PC-9 (cell line): ENCODE measurements around the gene ITIH3. TPM values are rescaled to one million over a fixed set of nuclear protein-coding genes. Genes with fewer than 3 reads are reported as not detected.

Source experiments
- BruUV-seq: library from RNA; stranded (reverse); fragments of 400-500 nt; replicated peaks from 2 replicates; lab custom pipeline; 2021; lab: Mats Ljungman, UMichigan
- CTCF ChIA-PET: fragments of 300-600 bp; sonication (Branson Sonifier 250); formaldehyde crosslinking; loops from one replicate; lab custom pipeline; 2022; ENCODE audit warnings: antibody characterized with exemption; lab: Charles Lee
- POLR2A ChIA-PET: fragments of 300-600 bp; sonication (Branson Sonifier 250); formaldehyde crosslinking; loops from one replicate; lab custom pipeline; 2022; ENCODE audit warnings: antibody characterized with exemption; ENCODE audit not compliant: unreplicated experiment; lab: Charles Lee
- DNase-seq, 2 experiments: peaks; one replicate each; pipeline versions ENCODE4 v3.0.0 to v3.0.0-alpha.2; 2015 to 2022; ENCODE audit warnings: mixed read lengths in 1 of 2
- H2AFZ ChIP-seq: fragments of 200-600 bp; sonication (generic); 2 replicates; pipeline ENCODE4 v1.8.1; 2017; ENCODE audit warnings: antibody characterized with exemption
- H3F3A ChIP-seq: fragments of 200-600 bp; sonication (generic); 2 replicates; pipeline ENCODE4 v1.8.1; 2017; ENCODE audit warnings: antibody characterized with exemption, mild to moderate bottlenecking, low read depth; ENCODE audit not compliant: insufficient read depth
- H3K27ac ChIP-seq: fragments of 200-600 bp; sonication (generic); 2 replicates; pipeline ENCODE4 v1.6.1; 2016; ENCODE audit warnings: mixed run types
- H3K27me3 ChIP-seq: fragments of 200-600 bp; sonication (generic); 2 replicates; pipeline ENCODE4 v1.6.1; 2016; ENCODE audit warnings: low read depth, mixed run types; ENCODE audit not compliant: insufficient read depth
- H3K36me3 ChIP-seq: fragments of 200-600 bp; sonication (generic); 2 replicates; pipeline ENCODE4 v1.6.1; 2016; ENCODE audit warnings: low read depth, mixed run types
- H3K4me1 ChIP-seq: fragments of 200-600 bp; sonication (generic); replicated peaks from 2 replicates; pipeline ENCODE4 v1.6.1; 2016; ENCODE audit warnings: mixed run types; ENCODE audit not compliant: insufficient read depth
- H3K4me2 ChIP-seq: fragments of 200-600 bp; sonication (generic); 2 replicates; pipeline ENCODE4 v1.6.1; 2017; ENCODE audit warnings: mixed run types
- H3K4me3 ChIP-seq: fragments of 200-600 bp; sonication (generic); 2 replicates; pipeline ENCODE4 v1.6.1; 2016; ENCODE audit warnings: mixed run types
- H3K79me2 ChIP-seq: fragments of 200-600 bp; sonication (generic); 2 replicates; pipeline ENCODE4 v1.6.1; 2017; ENCODE audit warnings: low read depth, mixed run types
- H3K9me2 ChIP-seq: fragments of 200-600 bp; sonication (generic); 2 replicates; pipeline ENCODE4 v1.8.1; 2017; ENCODE audit warnings: mild to moderate bottlenecking; ENCODE audit not compliant: insufficient read depth
- H3K9me3 ChIP-seq: fragments of 200-600 bp; sonication (generic); 2 replicates; pipeline ENCODE4 v1.8.1; 2016; ENCODE audit warnings: low read depth; ENCODE audit not compliant: insufficient read depth
- H4K20me1 ChIP-seq: fragments of 200-600 bp; sonication (generic); 2 replicates; pipeline ENCODE4 v1.8.1; 2017; ENCODE audit not compliant: insufficient read depth
- CTCF ChIP-seq: fragments of 200-600 bp; sonication (generic); conservative IDR thresholded peaks from 2 replicates; pipeline ENCODE4 v1.6.1; 2017; ENCODE audit warnings: mixed run types, antibody characterized with exemption, mild to moderate bottlenecking, moderate library complexity
- EZH2 ChIP-seq: fragments of 200-600 bp; sonication (generic); IDR thresholded peaks from 2 replicates; pipeline ENCODE4 v1.8.0; 2017; ENCODE audit warnings: antibody characterized with exemption, low read depth
- intact Hi-C: fragments of 100-400 bp; cut with micrococcal nuclease; formaldehyde crosslinking; loops from one replicate; pipeline ENCODE4 v1.10.0; 2022; ENCODE audit not compliant: unreplicated experiment
- total RNA-seq: library from RNA; stranded (reverse); gene quantifications from 2 replicates; pipeline ENCODE4 v1.2.3, GENCODE V29; 2021

Gene ITIH3
- total RNA-seq, 1 experiment from 2014 or later = not detected

DNA sequence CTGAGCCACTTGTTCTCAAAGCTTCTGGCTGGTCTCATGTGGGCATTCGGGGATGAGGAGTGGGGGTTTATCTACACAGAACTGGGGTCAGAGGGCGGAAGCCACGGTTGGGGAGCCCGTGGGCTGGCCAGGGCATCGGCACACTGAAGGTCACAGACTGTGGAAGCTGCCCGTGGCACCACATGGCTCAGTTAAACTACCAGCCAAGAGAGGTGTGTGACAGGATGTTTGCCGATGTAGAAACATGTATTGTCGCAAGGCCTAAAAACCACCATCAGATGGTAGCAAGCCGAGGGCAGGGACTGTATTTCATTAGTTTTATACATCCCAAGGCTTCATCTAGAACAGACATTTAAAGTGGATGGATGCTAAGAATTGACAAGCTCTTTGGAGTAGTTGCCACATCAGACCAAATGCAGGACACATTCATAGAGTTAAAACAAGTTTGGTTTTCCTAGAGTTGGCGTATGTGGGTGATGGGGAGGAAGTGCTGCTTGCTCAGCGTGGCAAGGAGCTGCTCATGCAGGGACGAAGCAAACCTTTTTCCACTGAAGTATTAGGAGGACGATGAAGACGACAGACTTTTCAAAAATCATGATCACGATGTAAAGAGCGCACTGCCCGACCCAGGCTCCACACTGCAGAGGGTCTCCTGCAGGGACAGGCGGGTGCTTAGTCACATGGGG is 49.8 kb downstream of the ITIH3 start:
- H3K4me2 ChIP-seq = no peak overlapping the region
- no peaks in the 10 kb centered on the region for H3K27me3 ChIP-seq
- H4K20me1 ChIP-seq = no peaks in the 10 kb centered on the region
- intact Hi-C loops = no loop called here
- DNase-seq = no peak
- no peaks in the 10 kb centered on the region for H3F3A ChIP-seq
- H3K79me2 ChIP-seq = no peaks in the 10 kb centered on the region
- H3K9me2 ChIP-seq = no peaks in the 10 kb centered on the region
- H3K9me3 ChIP-seq = no peaks in the 10 kb centered on the region
- H2AFZ ChIP-seq = no peak overlapping the region
- H3K27ac ChIP-seq = no peak overlapping the region
- ChIA-PET CTCF (no interaction called here), POLR2A (no interaction called here)
- H3K4me1 ChIP-seq = no peaks in the 10 kb centered on the region
- H3K4me3 ChIP-seq = no peak overlapping the region
- no peaks in the 10 kb centered on the region for H3K36me3 ChIP-seq
- TF ChIP-seq EZH2 = no peak
- TF ChIP-seq CTCF = no peak
- no TSS peak for BruUV-seq

GRCh38 chr3:52845157-52845556 is 50.6 kb downstream of the ITIH3 start:
- Histone ChIP-seq H3K4me3 (no peak overlapping the region), H3K9me2 (no peaks in the 10 kb centered on the region), H3K27me3 (no peaks in the 10 kb centered on the region), H3K36me3 (no peaks in the 10 kb centered on the region), H3F3A (no peaks in the 10 kb centered on the region), H3K79me2 (no peaks in the 10 kb centered on the region), H4K20me1 (no peaks in the 10 kb centered on the region), H3K9me3 (no peaks in the 10 kb centered on the region), H2AFZ (no peak overlapping the region), H3K27ac (no peak overlapping the region), H3K4me2 (no peak overlapping the region), H3K4me1 (no peaks in the 10 kb centered on the region)
- intact Hi-C loops = no loop called here
- ChIA-PET CTCF (interaction anchor here (0.6 kb wide), 1 partner anchor 227 kb away, joined by 9 read pairs; no protein-coding TSS in a partner anchor), POLR2A (no interaction called here)
- no peak for DNase-seq
- BruUV-seq = no TSS peak
- TF ChIP-seq CTCF (no peak), EZH2 (no peak)

- DNase-seq = no peak
- H3K9me2 ChIP-seq = no peaks in the 10 kb centered on the region
- TF ChIP-seq EZH2 (no peak), CTCF (peak; percentile 65)
- H3F3A ChIP-seq = no peaks in the 10 kb centered on the region
- no TSS peak for BruUV-seq
- H4K20me1 ChIP-seq = no peaks in the 10 kb centered on the region
- no peak overlapping the region for H3K4me2 ChIP-seq
- no peaks in the 10 kb centered on the region for H3K27me3 ChIP-seq
- H3K4me1 ChIP-seq = no peaks in the 10 kb centered on the region
- ChIA-PET POLR2A (no interaction called here), CTCF (interaction anchor here (0.6 kb wide), 1 partner anchor 226 kb away, joined by 9 read pairs; no protein-coding TSS in a partner anchor)
- H2AFZ ChIP-seq = no peak overlapping the region
- no peaks in the 10 kb centered on the region for H3K9me3 ChIP-seq
- no peaks in the 10 kb centered on the region for H3K36me3 ChIP-seq
- H3K27ac ChIP-seq = no peak overlapping the region
- no peak overlapping the region for H3K4me3 ChIP-seq
- intact Hi-C loops = no loop called here
- no peaks in the 10 kb centered on the region for H3K79me2 ChIP-seq
These were observed 51.3 kb downstream of the ITIH3 start for GRCh38 chr3:52845691-52846431.
